Erythroblast (primary cell): ENCODE measurements around the gene ULBP2.

Source experiments
- GATA1 ChIP-seq: IDR thresholded peaks from 2 replicates; pipeline ENCODE4 v1.6.1; 2011; ENCODE audit warnings: low read depth, mild to moderate bottlenecking, control low read depth, low read length, moderate library complexity
- POLR2A ChIP-seq: IDR thresholded peaks from 2 replicates; pipeline ENCODE4 v1.6.1; 2011; ENCODE audit warnings: mild to moderate bottlenecking, low read length

GRCh38 chr6:149903938-149904611 is 37.7 kb upstream of the ULBP2 start:
- no peak for TF ChIP-seq POLR2A
- no peak for TF ChIP-seq GATA1
